ENCODE results near the gene ZNF808. TPM values are rescaled to one million over a fixed set of nuclear protein-coding genes. Genes with fewer than 3 reads are reported as not detected.
"Not testable (repeated sequence)": the region's sequence is repeated elsewhere in the genome, so short reads cannot be mapped to it uniquely, and the experiment has no call there.

ZNF808 gene
- total and polyA plus RNA-seq, 2 of the 13 experiments (the other 11 are each of a cell fraction or from before 2014, with no cell fraction given) = 3.0 to 7.4 TPM

- Histone ChIP-seq H4K20me1 (ENCODE audit: insufficient read depth, low read length) (no peaks in the 10 kb centered on the region), H3K27me3 (ENCODE audit: control insufficient read depth in 1 of 2, insufficient read depth in 2 of 2, low read length in 2 of 2) (no peaks in the 10 kb centered on the region), H3K9me3 (ENCODE audit: low read length) (peaks cover 8% of the 10 kb centered on the region; the same call in 1 of the 2 replicates), H3K27ac (ENCODE audit: extremely low read length, insufficient read depth, low read length) (no peak overlapping the region), H3K4me1 (ENCODE audit: insufficient read depth, low read length) (no peaks in the 10 kb centered on the region), H3K36me3 (replicated peaks in 1 of 2; ENCODE audit: control insufficient read depth in 1 of 2, insufficient read depth in 2 of 2, low read length in 2 of 2) (peaks cover 0 to 17% of the 10 kb centered on the region in 2 experiments; a peak in 1 of 5 replicates), H2AFZ (ENCODE audit: low read length) (no peak overlapping the region), H3K79me2 (ENCODE audit: insufficient read depth, low read length) (no peaks in the 10 kb centered on the region), H3K4me3 (replicated peaks in 1 of 3; ENCODE audit: insufficient read depth in 1 of 3, low read depth in 2 of 3, low read length in 3 of 3) (no peak overlapping the region), H3K9ac (ENCODE audit: insufficient read depth, low read depth, low read length) (no peak overlapping the region), H3K4me2 (ENCODE audit: low read depth, low read length) (no peak overlapping the region)
- 83% methylated on average over 5 of the region's 5 CpGs for WGBS (ENCODE audit: low lambda C conversion rate)
- TF ChIP-seq ZNF18 (CRISPR knock-in tag; IDR thresholded peaks at IDR 0.05; ENCODE audit: insufficient replicate concordance) = no peak
- TF ChIP-seq ZBTB26 (CRISPR knock-in tag; IDR thresholded peaks at IDR 0.05; ENCODE audit: borderline replicate concordance) = no peak
- TF ChIP-seq FOXA1 (IDR thresholded peaks at IDR 0.05) = no peak
- TF ChIP-seq FOXA1 (CRISPR knock-in tag; IDR thresholded peaks at IDR 0.05) = no peak
- TF ChIP-seq ZNF775 (CRISPR knock-in tag; IDR thresholded peaks at IDR 0.05; ENCODE audit: borderline replicate concordance) = no peak
- no peak for TF ChIP-seq ZNF10 (CRISPR knock-in tag; IDR thresholded peaks at IDR 0.05; ENCODE audit: borderline replicate concordance, low read depth)
- TF ChIP-seq SNAPC5 (CRISPR knock-in tag; IDR thresholded peaks at IDR 0.05; ENCODE audit: borderline replicate concordance) = no peak
- TF ChIP-seq ELF1 (CRISPR knock-in tag; IDR thresholded peaks at IDR 0.05) = no peak
- TF ChIP-seq ZNF883 (CRISPR knock-in tag; IDR thresholded peaks at IDR 0.05; ENCODE audit: not compliant biosample characterization) = no peak
- TF ChIP-seq DMTF1 (CRISPR knock-in tag; IDR thresholded peaks at IDR 0.05) = no peak
- intact Hi-C loops (cut with micrococcal nuclease; ENCODE audit: unreplicated experiment) (no loop called here), in situ Hi-C loops (cut with HindIII; ENCODE audit: extremely low pct_ligation_motif_present, low pct_unique_long_range_greater_than_20kb) (no loop called here)
- FAIRE-seq (no peak), ATAC-seq (no peak), DNase-seq (ENCODE audit: low spot score) (no peak)
- POLR2A ChIA-PET = interaction anchor here (1.2 kb wide), 1 partner anchor 15 kb away, joined by 3 read pairs; no protein-coding TSS in a partner anchor
- CTCF ChIA-PET (ENCODE audit: low intra/inter-chr PET ratio, low total read pairs) = no interaction called here
- no TSS peak for BruUV-seq (replicated peaks)
Observed at GRCh38 chr19:52541608-52542007, 14.1 kb downstream of the ZNF808 start.

GRCh38 chr19:52542541-52542940, 15.1 kb downstream of the ZNF808 start:
- H4K20me1 ChIP-seq (ENCODE audit: insufficient read depth, low read length); H3K9ac ChIP-seq (ENCODE audit: insufficient read depth, low read depth, low read length); H3K27ac ChIP-seq (ENCODE audit: extremely low read length, insufficient read depth, low read length); H2AFZ ChIP-seq (ENCODE audit: low read length); intact Hi-C loops (cut with micrococcal nuclease; ENCODE audit: unreplicated experiment); H3K79me2 ChIP-seq (ENCODE audit: insufficient read depth, low read length); ATAC-seq; FAIRE-seq; H3K4me1 ChIP-seq (ENCODE audit: insufficient read depth, low read length); DNase-seq (ENCODE audit: low spot score); H3K9me3 ChIP-seq (ENCODE audit: low read length); CTCF ChIA-PET (ENCODE audit: low intra/inter-chr PET ratio, low total read pairs); H3K27me3 ChIP-seq (ENCODE audit: control insufficient read depth in 1 of 2, insufficient read depth in 2 of 2, low read length in 2 of 2); H3K4me3 ChIP-seq (replicated peaks in 1 of 3; ENCODE audit: insufficient read depth in 1 of 3, low read depth in 2 of 3, low read length in 3 of 3); in situ Hi-C loops (cut with HindIII; ENCODE audit: extremely low pct_ligation_motif_present, low pct_unique_long_range_greater_than_20kb); BruUV-seq (replicated peaks); H3K4me2 ChIP-seq (ENCODE audit: low read depth, low read length): not testable (repeated sequence)
- 92% methylated on average over 6 of the region's 6 CpGs for WGBS (ENCODE audit: low lambda C conversion rate)
- H3K36me3 ChIP-seq (replicated peaks in 1 of 2; ENCODE audit: control insufficient read depth in 1 of 2, insufficient read depth in 2 of 2, low read length in 2 of 2) = peaks cover 0 to 19% of the 10 kb centered on the region in 2 experiments; a peak in 2 of 5 replicates
- POLR2A ChIA-PET = interaction anchor here (1.2 kb wide), 1 partner anchor 16 kb away, joined by 3 read pairs; no protein-coding TSS in a partner anchor
